ENCODE measurements around the gene NACA2.
A peak's percentile ranks its signal among the peaks of the same experiment; 100 is the strongest.
"Not testable (repeated sequence)": the region's sequence is repeated elsewhere in the genome, so short reads cannot be mapped to it uniquely, and the experiment has no call there.

Gene NACA2

GRCh38 chr17:61575352-61575975, 15.6 kb downstream of the NACA2 start:
- no peak for DNase-seq

GRCh38 chr17:61574542-61575351, 16.3 kb downstream of the NACA2 start:
- no peak for DNase-seq

GRCh38 chr17:61572547-61572946, 18.5 kb downstream of the NACA2 start:
- DNase-seq = not testable (repeated sequence)

- no peak for DNase-seq
These were observed 19.4 kb downstream of the NACA2 start for GRCh38 chr17:61571624-61572023.

GRCh38 chr17:61570118-61570517, 20.9 kb downstream of the NACA2 start:
- peak; percentile 26 for DNase-seq

- not testable (repeated sequence) for DNase-seq
These were observed 21.5 kb downstream of the NACA2 start for GRCh38 chr17:61569525-61569924.

GRCh38 chr17:61568219-61569072, 22.6 kb downstream of the NACA2 start:
- no peak for DNase-seq

GRCh38 chr17:61567045-61567802, 23.8 kb downstream of the NACA2 start:
- DNase-seq = no peak

- DNase-seq = not testable (repeated sequence)
These were observed 24.6 kb downstream of the NACA2 start for GRCh38 chr17:61566448-61566847.

- DNase-seq = not testable (repeated sequence)
These were observed 25.2 kb downstream of the NACA2 start for GRCh38 chr17:61565850-61566249.

GRCh38 chr17:61565213-61565612, 25.8 kb downstream of the NACA2 start:
- no peak for DNase-seq

GRCh38 chr17:61562287-61562686, 28.7 kb downstream of the NACA2 start:
- DNase-seq = no peak

GRCh38 chr17:61561354-61561753, 29.7 kb downstream of the NACA2 start:
- DNase-seq = no peak

- DNase-seq = no peak
These were observed 30.9 kb downstream of the NACA2 start for GRCh38 chr17:61560071-61560470.

- DNase-seq = no peak
These were observed 34.5 kb downstream of the NACA2 start for GRCh38 chr17:61556224-61557188.

GRCh38 chr17:61555127-61555566, 35.9 kb downstream of the NACA2 start:
- no peak for DNase-seq

GRCh38 chr17:61554209-61554608, 36.8 kb downstream of the NACA2 start:
- no peak for DNase-seq

- DNase-seq = not testable (repeated sequence)
These were observed 38.5 kb downstream of the NACA2 start for GRCh38 chr17:61552560-61552959.

GRCh38 chr17:61551255-61551742, 39.7 kb downstream of the NACA2 start:
- peak; percentile 10 for DNase-seq

- no peak for DNase-seq
These were observed 43.9 kb downstream of the NACA2 start for GRCh38 chr17:61547113-61547512.

GRCh38 chr17:61545335-61545938, 45.6 kb downstream of the NACA2 start:
- no peak for DNase-seq
